ENCODE results near the gene PRKAG3.
"Not testable (repeated sequence)": the region's sequence is repeated elsewhere in the genome, so short reads cannot be mapped to it uniquely, and the experiment has no call there.

Gene PRKAG3

GRCh38 chr2:218780046-218780445 lies 51.6 kb downstream of the PRKAG3 start:
- FAIRE-seq: no peak

- FAIRE-seq: no peak
Observed at GRCh38 chr2:218777276-218777990, 54.2 kb downstream of the PRKAG3 start.

GRCh38 chr2:218776488-218776887 lies 55.1 kb downstream of the PRKAG3 start:
- no peak for FAIRE-seq

DNA sequence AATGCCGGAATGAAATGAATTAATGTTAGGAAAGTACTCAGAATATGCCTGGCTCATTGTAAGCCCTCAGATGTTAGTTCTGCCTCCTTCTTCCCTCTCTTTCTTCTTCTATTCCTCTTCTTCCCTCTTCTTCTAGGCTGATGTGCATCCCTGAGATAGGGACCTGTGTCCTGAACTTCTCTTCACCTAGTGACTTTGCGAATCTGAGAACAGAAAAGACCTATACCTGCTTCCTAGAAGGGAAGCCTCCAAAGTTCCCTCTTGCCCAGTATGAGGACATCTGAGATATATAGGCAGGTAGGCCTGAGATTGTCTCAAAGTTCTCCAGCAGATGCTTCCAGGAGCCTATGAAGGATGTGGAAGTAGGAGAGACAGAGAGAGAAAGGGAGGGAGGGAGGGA lies 57.7 kb downstream of the PRKAG3 start:
- FAIRE-seq: no peak

DNA sequence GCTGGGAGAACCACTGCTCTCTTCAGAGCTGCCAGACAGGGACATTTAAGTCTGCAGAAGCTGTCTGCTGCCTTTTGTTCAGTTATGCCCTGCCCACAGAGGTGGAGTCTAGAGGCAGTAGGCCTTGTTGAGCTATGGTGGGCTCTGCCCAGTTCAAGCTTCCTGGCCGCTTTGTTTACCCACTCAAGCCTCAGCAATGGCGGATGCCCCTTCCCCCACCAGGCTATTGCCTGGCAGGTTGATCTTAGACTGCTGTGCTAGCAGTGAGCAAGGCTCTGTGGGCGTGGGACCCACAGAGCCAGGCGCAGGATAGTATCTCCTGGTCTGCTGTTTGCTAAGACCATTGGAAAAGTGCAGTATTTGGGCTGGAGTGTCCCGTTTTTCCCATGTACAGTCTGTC lies 58.8 kb downstream of the PRKAG3 start:
- not testable (repeated sequence) for FAIRE-seq

Data from A204.1 (cell line).